K562 (cell line): Measurements from ENCODE around the gene WNK2.

Experiments used
- MAZ ChIP-seq, 2 experiments: fragments of 450-650 bp in 1 of 2; sonication (generic) in 1 of 2; formaldehyde crosslinking; IDR thresholded peaks in 1 of 2; conservative IDR thresholded peaks in 1 of 2; 2 replicates each; pipeline versions ENCODE4 v1.4.0 to v1.5.0; 2020; ENCODE audit warnings: mild to moderate bottlenecking in 1 of 2, missing genetic modification reagents in 1 of 2
- PHF20 ChIP-seq: fragments of 450-650 bp; IDR thresholded peaks from 2 replicates; pipeline ENCODE4 v1.6.1; 2018; ENCODE audit not compliant: partially characterized antibody
- PHF8 ChIP-seq: fragments of 200-600 bp; sonication (generic); IDR thresholded peaks from 2 replicates; pipeline ENCODE4 v1.6.1; 2012; ENCODE audit warnings: mixed run types, mild to moderate bottlenecking, inconsistent platforms, low read length, moderate library complexity, borderline replicate concordance
- SMARCC2 ChIP-seq: fragments of 450-650 bp; IDR thresholded peaks from 2 replicates; pipeline ENCODE4 v1.6.1; 2017; ENCODE audit warnings: antibody characterized with exemption, moderate library complexity, mild to moderate bottlenecking, low read depth
- TF ChIP-seq, protein P1 (sequence below): sonication (generic); formaldehyde crosslinking; IDR thresholded peaks from 2 replicates; pipeline ENCODE4 v1.8.0; 2022; ENCODE audit warnings: mild to moderate bottlenecking, low read depth, missing genetic modification reagents
- TF ChIP-seq, protein P2 (sequence below): sonication (generic); formaldehyde crosslinking; IDR thresholded peaks from 2 replicates; pipeline ENCODE4 v1.5.0; 2020; ENCODE audit warnings: missing genetic modification reagents
- TF ChIP-seq, protein P3 (sequence below): fragments of 450-650 bp; IDR thresholded peaks from 2 replicates; pipeline ENCODE4 v1.6.1; 2016; ENCODE audit warnings: mild to moderate bottlenecking, moderate library complexity
- TF ChIP-seq, protein P4 (sequence below), 3 experiments: IDR thresholded peaks in 2 of 3; conservative IDR thresholded peaks in 1 of 3; 2 replicates each; pipeline ENCODE4 v1.5.1; 2011 to 2012; ENCODE audit warnings: low read length in 3 of 3, mild to moderate bottlenecking in 3 of 3, control low read depth in 2 of 3, improper control_type of control experiment in 1 of 3, inconsistent platforms in 1 of 3, low read depth in 1 of 3, mixed read lengths in 1 of 3, moderate library complexity in 1 of 3; ENCODE audit not compliant: insufficient read depth in 2 of 3
- TF ChIP-seq, protein P5 (sequence below): sonication (generic); formaldehyde crosslinking; IDR thresholded peaks from 2 replicates; pipeline ENCODE4 v1.8.1; 2023; ENCODE audit warnings: mild to moderate bottlenecking, missing genetic modification reagents, moderate library complexity

DNA sequence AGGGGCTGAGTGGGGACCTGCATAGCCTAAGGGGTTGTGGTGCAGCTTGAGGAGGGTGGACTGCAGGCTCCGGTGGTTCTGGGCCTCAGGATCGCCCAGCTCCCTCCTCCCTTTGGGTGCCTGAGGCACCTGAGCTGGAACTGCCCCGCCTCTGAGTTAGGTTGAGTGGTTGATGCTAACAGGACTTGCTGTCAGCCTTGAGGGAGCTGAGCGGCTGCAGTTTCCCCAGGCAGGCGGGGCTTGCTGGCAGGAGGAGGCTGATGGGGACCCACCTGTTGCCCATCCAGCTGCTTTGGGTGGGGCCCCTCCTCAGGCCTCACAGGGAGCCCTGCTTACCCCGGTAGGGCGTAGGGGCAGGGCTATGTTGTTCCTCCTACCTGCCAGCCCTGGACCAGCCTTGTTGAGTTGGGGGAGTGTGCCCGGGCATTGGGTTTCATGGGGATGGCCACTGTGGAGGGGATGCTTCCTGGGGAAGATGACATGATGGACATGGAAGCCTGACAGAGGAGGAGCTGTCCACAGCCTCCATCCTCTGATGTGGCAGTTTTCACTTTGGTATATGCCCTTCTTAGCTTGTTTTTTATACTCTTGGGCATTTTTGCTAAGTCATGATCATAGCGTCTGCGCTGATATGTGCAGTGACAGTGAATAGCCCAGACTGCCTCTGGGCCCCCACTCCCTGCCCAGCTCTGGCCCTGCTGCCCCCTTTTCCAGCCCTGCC is 14.3 kb downstream of the WNK2 start:
- no peak for TF ChIP-seq PHF8
- TF ChIP-seq, protein P1, sequence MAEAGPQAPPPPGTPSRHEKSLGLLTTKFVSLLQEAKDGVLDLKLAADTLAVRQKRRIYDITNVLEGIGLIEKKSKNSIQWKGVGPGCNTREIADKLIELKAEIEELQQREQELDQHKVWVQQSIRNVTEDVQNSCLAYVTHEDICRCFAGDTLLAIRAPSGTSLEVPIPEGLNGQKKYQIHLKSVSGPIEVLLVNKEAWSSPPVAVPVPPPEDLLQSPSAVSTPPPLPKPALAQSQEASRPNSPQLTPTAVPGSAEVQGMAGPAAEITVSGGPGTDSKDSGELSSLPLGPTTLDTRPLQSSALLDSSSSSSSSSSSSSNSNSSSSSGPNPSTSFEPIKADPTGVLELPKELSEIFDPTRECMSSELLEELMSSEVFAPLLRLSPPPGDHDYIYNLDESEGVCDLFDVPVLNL (CRISPR knock-in tag), result no peak
- TF ChIP-seq PHF20, result no peak
- TF ChIP-seq, protein P2, sequence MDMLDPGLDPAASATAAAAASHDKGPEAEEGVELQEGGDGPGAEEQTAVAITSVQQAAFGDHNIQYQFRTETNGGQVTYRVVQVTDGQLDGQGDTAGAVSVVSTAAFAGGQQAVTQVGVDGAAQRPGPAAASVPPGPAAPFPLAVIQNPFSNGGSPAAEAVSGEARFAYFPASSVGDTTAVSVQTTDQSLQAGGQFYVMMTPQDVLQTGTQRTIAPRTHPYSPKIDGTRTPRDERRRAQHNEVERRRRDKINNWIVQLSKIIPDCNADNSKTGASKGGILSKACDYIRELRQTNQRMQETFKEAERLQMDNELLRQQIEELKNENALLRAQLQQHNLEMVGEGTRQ (CRISPR knock-in tag), result no peak
- TF ChIP-seq SMARCC2, result no peak
- TF ChIP-seq, protein P3, sequence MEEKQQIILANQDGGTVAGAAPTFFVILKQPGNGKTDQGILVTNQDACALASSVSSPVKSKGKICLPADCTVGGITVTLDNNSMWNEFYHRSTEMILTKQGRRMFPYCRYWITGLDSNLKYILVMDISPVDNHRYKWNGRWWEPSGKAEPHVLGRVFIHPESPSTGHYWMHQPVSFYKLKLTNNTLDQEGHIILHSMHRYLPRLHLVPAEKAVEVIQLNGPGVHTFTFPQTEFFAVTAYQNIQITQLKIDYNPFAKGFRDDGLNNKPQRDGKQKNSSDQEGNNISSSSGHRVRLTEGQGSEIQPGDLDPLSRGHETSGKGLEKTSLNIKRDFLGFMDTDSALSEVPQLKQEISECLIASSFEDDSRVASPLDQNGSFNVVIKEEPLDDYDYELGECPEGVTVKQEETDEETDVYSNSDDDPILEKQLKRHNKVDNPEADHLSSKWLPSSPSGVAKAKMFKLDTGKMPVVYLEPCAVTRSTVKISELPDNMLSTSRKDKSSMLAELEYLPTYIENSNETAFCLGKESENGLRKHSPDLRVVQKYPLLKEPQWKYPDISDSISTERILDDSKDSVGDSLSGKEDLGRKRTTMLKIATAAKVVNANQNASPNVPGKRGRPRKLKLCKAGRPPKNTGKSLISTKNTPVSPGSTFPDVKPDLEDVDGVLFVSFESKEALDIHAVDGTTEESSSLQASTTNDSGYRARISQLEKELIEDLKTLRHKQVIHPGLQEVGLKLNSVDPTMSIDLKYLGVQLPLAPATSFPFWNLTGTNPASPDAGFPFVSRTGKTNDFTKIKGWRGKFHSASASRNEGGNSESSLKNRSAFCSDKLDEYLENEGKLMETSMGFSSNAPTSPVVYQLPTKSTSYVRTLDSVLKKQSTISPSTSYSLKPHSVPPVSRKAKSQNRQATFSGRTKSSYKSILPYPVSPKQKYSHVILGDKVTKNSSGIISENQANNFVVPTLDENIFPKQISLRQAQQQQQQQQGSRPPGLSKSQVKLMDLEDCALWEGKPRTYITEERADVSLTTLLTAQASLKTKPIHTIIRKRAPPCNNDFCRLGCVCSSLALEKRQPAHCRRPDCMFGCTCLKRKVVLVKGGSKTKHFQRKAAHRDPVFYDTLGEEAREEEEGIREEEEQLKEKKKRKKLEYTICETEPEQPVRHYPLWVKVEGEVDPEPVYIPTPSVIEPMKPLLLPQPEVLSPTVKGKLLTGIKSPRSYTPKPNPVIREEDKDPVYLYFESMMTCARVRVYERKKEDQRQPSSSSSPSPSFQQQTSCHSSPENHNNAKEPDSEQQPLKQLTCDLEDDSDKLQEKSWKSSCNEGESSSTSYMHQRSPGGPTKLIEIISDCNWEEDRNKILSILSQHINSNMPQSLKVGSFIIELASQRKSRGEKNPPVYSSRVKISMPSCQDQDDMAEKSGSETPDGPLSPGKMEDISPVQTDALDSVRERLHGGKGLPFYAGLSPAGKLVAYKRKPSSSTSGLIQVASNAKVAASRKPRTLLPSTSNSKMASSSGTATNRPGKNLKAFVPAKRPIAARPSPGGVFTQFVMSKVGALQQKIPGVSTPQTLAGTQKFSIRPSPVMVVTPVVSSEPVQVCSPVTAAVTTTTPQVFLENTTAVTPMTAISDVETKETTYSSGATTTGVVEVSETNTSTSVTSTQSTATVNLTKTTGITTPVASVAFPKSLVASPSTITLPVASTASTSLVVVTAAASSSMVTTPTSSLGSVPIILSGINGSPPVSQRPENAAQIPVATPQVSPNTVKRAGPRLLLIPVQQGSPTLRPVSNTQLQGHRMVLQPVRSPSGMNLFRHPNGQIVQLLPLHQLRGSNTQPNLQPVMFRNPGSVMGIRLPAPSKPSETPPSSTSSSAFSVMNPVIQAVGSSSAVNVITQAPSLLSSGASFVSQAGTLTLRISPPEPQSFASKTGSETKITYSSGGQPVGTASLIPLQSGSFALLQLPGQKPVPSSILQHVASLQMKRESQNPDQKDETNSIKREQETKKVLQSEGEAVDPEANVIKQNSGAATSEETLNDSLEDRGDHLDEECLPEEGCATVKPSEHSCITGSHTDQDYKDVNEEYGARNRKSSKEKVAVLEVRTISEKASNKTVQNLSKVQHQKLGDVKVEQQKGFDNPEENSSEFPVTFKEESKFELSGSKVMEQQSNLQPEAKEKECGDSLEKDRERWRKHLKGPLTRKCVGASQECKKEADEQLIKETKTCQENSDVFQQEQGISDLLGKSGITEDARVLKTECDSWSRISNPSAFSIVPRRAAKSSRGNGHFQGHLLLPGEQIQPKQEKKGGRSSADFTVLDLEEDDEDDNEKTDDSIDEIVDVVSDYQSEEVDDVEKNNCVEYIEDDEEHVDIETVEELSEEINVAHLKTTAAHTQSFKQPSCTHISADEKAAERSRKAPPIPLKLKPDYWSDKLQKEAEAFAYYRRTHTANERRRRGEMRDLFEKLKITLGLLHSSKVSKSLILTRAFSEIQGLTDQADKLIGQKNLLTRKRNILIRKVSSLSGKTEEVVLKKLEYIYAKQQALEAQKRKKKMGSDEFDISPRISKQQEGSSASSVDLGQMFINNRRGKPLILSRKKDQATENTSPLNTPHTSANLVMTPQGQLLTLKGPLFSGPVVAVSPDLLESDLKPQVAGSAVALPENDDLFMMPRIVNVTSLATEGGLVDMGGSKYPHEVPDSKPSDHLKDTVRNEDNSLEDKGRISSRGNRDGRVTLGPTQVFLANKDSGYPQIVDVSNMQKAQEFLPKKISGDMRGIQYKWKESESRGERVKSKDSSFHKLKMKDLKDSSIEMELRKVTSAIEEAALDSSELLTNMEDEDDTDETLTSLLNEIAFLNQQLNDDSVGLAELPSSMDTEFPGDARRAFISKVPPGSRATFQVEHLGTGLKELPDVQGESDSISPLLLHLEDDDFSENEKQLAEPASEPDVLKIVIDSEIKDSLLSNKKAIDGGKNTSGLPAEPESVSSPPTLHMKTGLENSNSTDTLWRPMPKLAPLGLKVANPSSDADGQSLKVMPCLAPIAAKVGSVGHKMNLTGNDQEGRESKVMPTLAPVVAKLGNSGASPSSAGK, result no peak
- TF ChIP-seq, protein P4, sequence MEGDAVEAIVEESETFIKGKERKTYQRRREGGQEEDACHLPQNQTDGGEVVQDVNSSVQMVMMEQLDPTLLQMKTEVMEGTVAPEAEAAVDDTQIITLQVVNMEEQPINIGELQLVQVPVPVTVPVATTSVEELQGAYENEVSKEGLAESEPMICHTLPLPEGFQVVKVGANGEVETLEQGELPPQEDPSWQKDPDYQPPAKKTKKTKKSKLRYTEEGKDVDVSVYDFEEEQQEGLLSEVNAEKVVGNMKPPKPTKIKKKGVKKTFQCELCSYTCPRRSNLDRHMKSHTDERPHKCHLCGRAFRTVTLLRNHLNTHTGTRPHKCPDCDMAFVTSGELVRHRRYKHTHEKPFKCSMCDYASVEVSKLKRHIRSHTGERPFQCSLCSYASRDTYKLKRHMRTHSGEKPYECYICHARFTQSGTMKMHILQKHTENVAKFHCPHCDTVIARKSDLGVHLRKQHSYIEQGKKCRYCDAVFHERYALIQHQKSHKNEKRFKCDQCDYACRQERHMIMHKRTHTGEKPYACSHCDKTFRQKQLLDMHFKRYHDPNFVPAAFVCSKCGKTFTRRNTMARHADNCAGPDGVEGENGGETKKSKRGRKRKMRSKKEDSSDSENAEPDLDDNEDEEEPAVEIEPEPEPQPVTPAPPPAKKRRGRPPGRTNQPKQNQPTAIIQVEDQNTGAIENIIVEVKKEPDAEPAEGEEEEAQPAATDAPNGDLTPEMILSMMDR (IDR thresholded peaks at IDR 0.05 in 2 of 3, conservative IDR thresholded peaks at IDR 0.05 in 1 of 3; ENCODE audit: insufficient read depth in 2 of 3, low read depth in 1 of 3, low read length in 3 of 3), result no peak
- TF ChIP-seq, protein P5, sequence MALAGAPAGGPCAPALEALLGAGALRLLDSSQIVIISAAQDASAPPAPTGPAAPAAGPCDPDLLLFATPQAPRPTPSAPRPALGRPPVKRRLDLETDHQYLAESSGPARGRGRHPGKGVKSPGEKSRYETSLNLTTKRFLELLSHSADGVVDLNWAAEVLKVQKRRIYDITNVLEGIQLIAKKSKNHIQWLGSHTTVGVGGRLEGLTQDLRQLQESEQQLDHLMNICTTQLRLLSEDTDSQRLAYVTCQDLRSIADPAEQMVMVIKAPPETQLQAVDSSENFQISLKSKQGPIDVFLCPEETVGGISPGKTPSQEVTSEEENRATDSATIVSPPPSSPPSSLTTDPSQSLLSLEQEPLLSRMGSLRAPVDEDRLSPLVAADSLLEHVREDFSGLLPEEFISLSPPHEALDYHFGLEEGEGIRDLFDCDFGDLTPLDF, result no peak
- no peak for TF ChIP-seq MAZ (CRISPR knock-in tag; conservative IDR thresholded peaks at IDR 0.05 in 1 of 2, IDR thresholded peaks at IDR 0.05 in 1 of 2)
